Activated naive CD8-positive, alpha-beta T cell treated with anti-CD3 and anti-CD28 coated beads for 36 hours (primary cell): Measurements from ENCODE around the gene CRYAA. TPM values are rescaled to one million over a fixed set of nuclear protein-coding genes. Genes with fewer than 3 reads are reported as not detected.

Source experiments
- DNase-seq: peaks from one replicate; pipeline ENCODE4 v3.0.0; 2021
- H3K27ac Mint-ChIP-seq: one replicate; pipeline ENCODE4 v1.8.0; 2022; ENCODE audit warnings: mild to moderate bottlenecking, moderate library complexity, mixed read lengths
- H3K27me3 Mint-ChIP-seq: one replicate; pipeline ENCODE4 v1.8.0; 2022; ENCODE audit warnings: mild to moderate bottlenecking, mixed read lengths
- H3K36me3 Mint-ChIP-seq: one replicate; pipeline ENCODE4 v1.8.0; 2021; ENCODE audit warnings: mild to moderate bottlenecking, mixed read lengths
- H3K4me1 Mint-ChIP-seq: one replicate; pipeline ENCODE4 v1.8.0; 2021; ENCODE audit warnings: mixed read lengths
- H3K4me3 Mint-ChIP-seq: one replicate; pipeline ENCODE4 v1.8.0; 2022; ENCODE audit warnings: mild to moderate bottlenecking, moderate library complexity, mixed read lengths
- H3K9me3 Mint-ChIP-seq: one replicate; pipeline ENCODE4 v1.8.0; 2022; ENCODE audit warnings: mixed read lengths
- total RNA-seq, 2 experiments: library from RNA; stranded (reverse); gene quantifications; one replicate each; pipeline ENCODE4 v1.2.3, GENCODE V29; 2021

CRYAA gene
- total RNA-seq, 2 experiments from 2014 or later, result not detected

GRCh38 chr21:43207868-43208267, 39.1 kb downstream of the CRYAA start:
- H3K36me3 Mint-ChIP-seq, result no peaks in the 10 kb centered on the region
- no peak for DNase-seq
- no peak overlapping the region for H3K4me3 Mint-ChIP-seq
- peaks cover 2% of the 10 kb centered on the region for H3K9me3 Mint-ChIP-seq
- H3K4me1 Mint-ChIP-seq, result no peaks in the 10 kb centered on the region
- peak overlapping the region; percentile 4 for H3K27ac Mint-ChIP-seq
- H3K27me3 Mint-ChIP-seq, result peaks cover 17% of the 10 kb centered on the region

GRCh38 chr21:43208561-43209332, 39.9 kb downstream of the CRYAA start:
- Mint-ChIP-seq H3K4me1 (no peaks in the 10 kb centered on the region), H3K27ac (no peak overlapping the region), H3K4me3 (no peak overlapping the region), H3K9me3 (no peaks in the 10 kb centered on the region), H3K27me3 (peaks cover 17% of the 10 kb centered on the region), H3K36me3 (no peaks in the 10 kb centered on the region)
- DNase-seq, result no peak

GRCh38 chr21:43209575-43210453, 41.0 kb downstream of the CRYAA start:
- H3K27me3 Mint-ChIP-seq, result peaks cover 17% of the 10 kb centered on the region
- no peak overlapping the region for H3K27ac Mint-ChIP-seq
- H3K9me3 Mint-ChIP-seq, result no peaks in the 10 kb centered on the region
- no peaks in the 10 kb centered on the region for H3K4me1 Mint-ChIP-seq
- DNase-seq, result no peak
- H3K4me3 Mint-ChIP-seq, result no peak overlapping the region
- no peaks in the 10 kb centered on the region for H3K36me3 Mint-ChIP-seq

- H3K27ac Mint-ChIP-seq, result no peak overlapping the region
- no peak overlapping the region for H3K4me3 Mint-ChIP-seq
- no peak for DNase-seq
- H3K36me3 Mint-ChIP-seq, result no peaks in the 10 kb centered on the region
- H3K27me3 Mint-ChIP-seq, result peaks cover 17% of the 10 kb centered on the region
- H3K9me3 Mint-ChIP-seq, result no peaks in the 10 kb centered on the region
- no peaks in the 10 kb centered on the region for H3K4me1 Mint-ChIP-seq
Measured at GRCh38 chr21:43210454-43211071, 41.8 kb downstream of the CRYAA start.

- peaks cover 17% of the 10 kb centered on the region for H3K27me3 Mint-ChIP-seq
- no peak for DNase-seq
- H3K36me3 Mint-ChIP-seq, result no peaks in the 10 kb centered on the region
- no peaks in the 10 kb centered on the region for H3K9me3 Mint-ChIP-seq
- H3K27ac Mint-ChIP-seq, result no peak overlapping the region
- no peak overlapping the region for H3K4me3 Mint-ChIP-seq
- H3K4me1 Mint-ChIP-seq, result no peaks in the 10 kb centered on the region
Measured at GRCh38 chr21:43211072-43211759, 42.4 kb downstream of the CRYAA start.

GRCh38 chr21:43211760-43212115, 42.9 kb downstream of the CRYAA start:
- Mint-ChIP-seq H3K9me3 (no peaks in the 10 kb centered on the region), H3K4me1 (no peaks in the 10 kb centered on the region), H3K27ac (no peak overlapping the region), H3K36me3 (no peaks in the 10 kb centered on the region), H3K27me3 (peaks cover 15% of the 10 kb centered on the region), H3K4me3 (no peak overlapping the region)
- no peak for DNase-seq

Other genes starting within 250 kb of the CRYAA start
- under 1 TPM; 0.23 to 0.32 TPM for gene ERVH48-1, start 243.4 kb upstream of the CRYAA start, total RNA-seq
- gene PKNOX1, start 194.4 kb upstream of the CRYAA start, total RNA-seq, result 10 to 100 TPM; 17.8 to 18.5 TPM
- gene CBS, start 93.2 kb upstream of the CRYAA start, total RNA-seq, result 10 to 100 TPM; 29.6 to 30.6 TPM
- 10 to 100 TPM; 20.6 to 21.2 TPM for gene U2AF1, start 61.4 kb upstream of the CRYAA start, total RNA-seq